ENCODE data around the gene NUMB. TPM values are rescaled to one million over a fixed set of nuclear protein-coding genes. Genes with fewer than 3 reads are reported as not detected.
A peak's percentile ranks its signal among the peaks of the same experiment; 100 is the strongest.

NUMB gene
- total RNA-seq, 1 experiment from 2014 or later: 41.1 TPM

GRCh38 chr14:73236157-73236556, 222.2 kb downstream of the NUMB start:
- Histone ChIP-seq H2AFZ (ENCODE audit: low read length) (no peak overlapping the region), H3K36me3 (ENCODE audit: insufficient read depth, low read length) (no peaks in the 10 kb centered on the region), H3K27me3 (ENCODE audit: low read length) (no peaks in the 10 kb centered on the region), H4K20me1 (ENCODE audit: insufficient read depth, low read depth, low read length) (no peaks in the 10 kb centered on the region), H3K27ac (ENCODE audit: low read length) (no peak overlapping the region), H3K79me2 (ENCODE audit: low read length) (no peaks in the 10 kb centered on the region), H3K9me2 (replicated peaks; ENCODE audit: insufficient read depth, low read length) (no peaks in the 10 kb centered on the region), H3K9me3 (ENCODE audit: low read length) (no peaks in the 10 kb centered on the region), H3K4me2 (ENCODE audit: low read depth, low read length, poor library complexity, severe bottlenecking) (peak overlapping the region; percentile 54), H3K4me3 (ENCODE audit: low read length) (peak overlapping the region; percentile 39; the same call in 1 of the 2 replicates), H3K9ac (ENCODE audit: low read length) (0 out of 2 replicates have a peak overlapping the region, but pooled peaks have one; percentile 3), H3K4me1 (ENCODE audit: low read length) (peaks cover 77% of the 10 kb centered on the region)
- DNase-seq: peak; percentile 67

GRCh38 chr14:73235531-73236155, 222.7 kb downstream of the NUMB start:
- Histone ChIP-seq H3K4me2 (ENCODE audit: low read depth, low read length, poor library complexity, severe bottlenecking) (peak overlapping the region; percentile 54), H3K4me1 (ENCODE audit: low read length) (peaks cover 72% of the 10 kb centered on the region), H3K9me2 (replicated peaks; ENCODE audit: insufficient read depth, low read length) (no peaks in the 10 kb centered on the region), H3K9me3 (ENCODE audit: low read length) (no peaks in the 10 kb centered on the region), H3K36me3 (ENCODE audit: insufficient read depth, low read length) (no peaks in the 10 kb centered on the region), H3K4me3 (ENCODE audit: low read length) (peak overlapping the region; percentile 39; the same call in 1 of the 2 replicates), H3K79me2 (ENCODE audit: low read length) (no peaks in the 10 kb centered on the region), H3K27me3 (ENCODE audit: low read length) (no peaks in the 10 kb centered on the region), H3K27ac (ENCODE audit: low read length) (no peak overlapping the region), H2AFZ (ENCODE audit: low read length) (no peak overlapping the region), H3K9ac (ENCODE audit: low read length) (peak overlapping the region; percentile 3; the same call in 1 of the 2 replicates), H4K20me1 (ENCODE audit: insufficient read depth, low read depth, low read length) (no peaks in the 10 kb centered on the region)
- peak; percentile 66 for DNase-seq

DNA sequence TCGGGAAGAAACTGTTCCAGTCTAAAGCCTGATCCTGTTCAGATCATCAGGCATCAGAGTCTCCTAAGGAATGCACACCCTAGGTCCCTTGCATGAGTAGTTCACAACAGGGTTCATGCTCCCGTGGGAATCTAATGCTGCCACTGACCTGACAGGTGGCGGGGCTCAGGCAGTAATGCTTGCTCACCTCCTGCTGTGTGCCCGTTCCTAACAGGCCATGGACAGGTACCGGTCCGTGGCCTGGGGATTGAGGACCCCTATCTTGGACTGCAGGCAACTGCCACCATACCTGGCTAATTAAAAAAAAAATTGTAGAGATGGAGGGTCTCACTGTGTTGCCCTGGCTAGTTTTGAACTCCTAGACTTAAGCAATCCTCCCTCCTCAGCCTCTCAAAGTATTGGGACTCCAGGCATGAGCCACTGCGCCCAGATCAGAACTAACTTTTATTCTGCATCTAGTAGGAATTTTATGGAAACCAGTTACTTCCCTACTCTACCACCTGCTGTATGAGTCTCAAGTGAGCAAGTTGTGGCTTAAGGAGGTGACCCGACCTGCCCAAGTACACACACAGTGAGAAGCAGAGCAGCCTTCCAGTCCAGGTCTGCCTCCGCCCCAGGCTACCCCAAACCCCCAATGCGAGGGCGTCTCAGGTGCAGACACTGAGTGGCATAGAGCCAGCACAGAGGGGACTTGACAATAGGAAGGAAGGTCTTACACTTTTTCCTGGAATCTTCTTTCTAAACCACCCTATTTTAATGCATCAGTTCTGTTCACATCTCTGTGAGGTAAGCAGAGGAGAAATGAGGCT, 223.6 kb downstream of the NUMB start:
- no peaks in the 10 kb centered on the region for H3K79me2 ChIP-seq (ENCODE audit: low read length)
- H3K9ac ChIP-seq (ENCODE audit: low read length): no peak overlapping the region
- H3K4me1 ChIP-seq (ENCODE audit: low read length): peaks cover 65% of the 10 kb centered on the region
- H4K20me1 ChIP-seq (ENCODE audit: insufficient read depth, low read depth, low read length): no peaks in the 10 kb centered on the region
- no peaks in the 10 kb centered on the region for H3K9me2 ChIP-seq (replicated peaks; ENCODE audit: insufficient read depth, low read length)
- H3K9me3 ChIP-seq (ENCODE audit: low read length): no peaks in the 10 kb centered on the region
- H3K4me2 ChIP-seq (ENCODE audit: low read depth, low read length, poor library complexity, severe bottlenecking): peak overlapping the region; percentile 54
- no peaks in the 10 kb centered on the region for H3K27me3 ChIP-seq (ENCODE audit: low read length)
- H3K4me3 ChIP-seq (ENCODE audit: low read length): no peak overlapping the region
- DNase-seq: no peak
- H2AFZ ChIP-seq (ENCODE audit: low read length): no peak overlapping the region
- H3K27ac ChIP-seq (ENCODE audit: low read length): no peak overlapping the region
- no peaks in the 10 kb centered on the region for H3K36me3 ChIP-seq (ENCODE audit: insufficient read depth, low read length)

GRCh38 chr14:73234029-73234428, 224.3 kb downstream of the NUMB start:
- Histone ChIP-seq H3K9me2 (replicated peaks; ENCODE audit: insufficient read depth, low read length) (no peaks in the 10 kb centered on the region), H3K27me3 (ENCODE audit: low read length) (no peaks in the 10 kb centered on the region), H3K9me3 (ENCODE audit: low read length) (no peaks in the 10 kb centered on the region), H3K4me1 (ENCODE audit: low read length) (peaks cover 57% of the 10 kb centered on the region), H3K4me2 (ENCODE audit: low read depth, low read length, poor library complexity, severe bottlenecking) (no peak overlapping the region), H3K79me2 (ENCODE audit: low read length) (no peaks in the 10 kb centered on the region), H2AFZ (ENCODE audit: low read length) (no peak overlapping the region), H3K36me3 (ENCODE audit: insufficient read depth, low read length) (no peaks in the 10 kb centered on the region), H4K20me1 (ENCODE audit: insufficient read depth, low read depth, low read length) (no peaks in the 10 kb centered on the region), H3K9ac (ENCODE audit: low read length) (no peak overlapping the region), H3K4me3 (ENCODE audit: low read length) (no peak overlapping the region), H3K27ac (ENCODE audit: low read length) (no peak overlapping the region)
- DNase-seq: no peak

- Histone ChIP-seq H3K9ac (ENCODE audit: low read length) (no peak overlapping the region), H3K4me3 (ENCODE audit: low read length) (no peak overlapping the region), H3K4me1 (ENCODE audit: low read length) (peaks cover 52% of the 10 kb centered on the region), H3K36me3 (ENCODE audit: insufficient read depth, low read length) (no peaks in the 10 kb centered on the region), H4K20me1 (ENCODE audit: insufficient read depth, low read depth, low read length) (no peaks in the 10 kb centered on the region), H3K9me3 (ENCODE audit: low read length) (no peaks in the 10 kb centered on the region), H3K79me2 (ENCODE audit: low read length) (no peaks in the 10 kb centered on the region), H3K4me2 (ENCODE audit: low read depth, low read length, poor library complexity, severe bottlenecking) (no peak overlapping the region), H2AFZ (ENCODE audit: low read length) (no peak overlapping the region), H3K27ac (ENCODE audit: low read length) (no peak overlapping the region), H3K27me3 (ENCODE audit: low read length) (no peaks in the 10 kb centered on the region), H3K9me2 (replicated peaks; ENCODE audit: insufficient read depth, low read length) (no peaks in the 10 kb centered on the region)
- DNase-seq: no peak
Observed at GRCh38 chr14:73233564-73233963, 224.8 kb downstream of the NUMB start.

DNA sequence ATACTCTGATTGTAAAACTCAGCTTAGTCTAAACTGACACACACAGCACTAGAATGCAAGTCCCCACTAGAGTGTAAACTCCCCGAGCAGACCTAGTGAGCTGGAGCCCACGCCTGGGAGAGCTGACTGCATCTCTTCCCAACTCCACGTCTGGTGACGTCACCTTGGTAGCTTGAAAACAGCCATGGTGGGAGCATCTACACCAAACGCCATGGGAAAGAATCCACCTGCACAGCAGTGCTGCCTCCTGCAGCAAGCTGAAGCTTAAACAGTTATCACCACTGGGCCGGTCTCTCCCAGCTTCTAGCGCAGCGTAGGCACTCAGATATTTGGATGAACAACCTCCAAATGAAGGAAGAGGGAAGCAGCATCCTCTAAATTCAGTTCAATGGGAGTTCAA, 225.4 kb downstream of the NUMB start:
- no peak overlapping the region for H2AFZ ChIP-seq (ENCODE audit: low read length)
- no peaks in the 10 kb centered on the region for H3K36me3 ChIP-seq (ENCODE audit: insufficient read depth, low read length)
- no peak overlapping the region for H3K4me3 ChIP-seq (ENCODE audit: low read length)
- H3K79me2 ChIP-seq (ENCODE audit: low read length): no peaks in the 10 kb centered on the region
- no peaks in the 10 kb centered on the region for H4K20me1 ChIP-seq (ENCODE audit: insufficient read depth, low read depth, low read length)
- DNase-seq: no peak
- H3K27ac ChIP-seq (ENCODE audit: low read length): no peak overlapping the region
- no peaks in the 10 kb centered on the region for H3K27me3 ChIP-seq (ENCODE audit: low read length)
- H3K4me2 ChIP-seq (ENCODE audit: low read depth, low read length, poor library complexity, severe bottlenecking): no peak overlapping the region
- H3K9me2 ChIP-seq (replicated peaks; ENCODE audit: insufficient read depth, low read length): no peaks in the 10 kb centered on the region
- no peak overlapping the region for H3K9ac ChIP-seq (ENCODE audit: low read length)
- H3K4me1 ChIP-seq (ENCODE audit: low read length): peaks cover 47% of the 10 kb centered on the region
- no peaks in the 10 kb centered on the region for H3K9me3 ChIP-seq (ENCODE audit: low read length)

- peak; percentile 87 for DNase-seq
- Histone ChIP-seq H3K4me2 (ENCODE audit: low read depth, low read length, poor library complexity, severe bottlenecking) (no peak overlapping the region), H3K79me2 (ENCODE audit: low read length) (no peaks in the 10 kb centered on the region), H3K4me1 (ENCODE audit: low read length) (peaks cover 39% of the 10 kb centered on the region), H2AFZ (ENCODE audit: low read length) (no peak overlapping the region), H4K20me1 (ENCODE audit: insufficient read depth, low read depth, low read length) (no peaks in the 10 kb centered on the region), H3K9ac (ENCODE audit: low read length) (no peak overlapping the region), H3K9me2 (replicated peaks; ENCODE audit: insufficient read depth, low read length) (no peaks in the 10 kb centered on the region), H3K36me3 (ENCODE audit: insufficient read depth, low read length) (no peaks in the 10 kb centered on the region), H3K27me3 (ENCODE audit: low read length) (no peaks in the 10 kb centered on the region), H3K4me3 (ENCODE audit: low read length) (no peak overlapping the region), H3K9me3 (ENCODE audit: low read length) (no peaks in the 10 kb centered on the region), H3K27ac (ENCODE audit: low read length) (no peak overlapping the region)
Observed at GRCh38 chr14:73231981-73232851, 226.1 kb downstream of the NUMB start.

DNA sequence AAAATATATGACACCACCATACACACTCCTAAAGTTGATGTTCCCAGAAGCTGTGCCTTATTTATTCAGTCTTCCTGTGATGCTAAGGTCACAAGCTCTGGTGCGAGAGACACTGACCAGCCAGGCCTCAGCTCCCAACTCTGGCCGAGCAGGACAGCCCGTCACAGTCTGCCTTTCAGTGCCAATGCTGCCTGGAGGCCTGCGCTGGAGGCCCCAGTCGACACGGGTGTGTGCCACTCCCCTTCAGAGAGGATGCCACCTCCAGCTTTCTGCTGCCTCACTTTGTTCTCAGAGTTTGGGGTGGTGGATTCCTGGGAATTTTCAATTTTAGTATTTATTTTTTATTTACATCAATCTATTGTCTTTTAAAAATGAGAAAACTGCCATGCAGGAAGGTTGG, 228.3 kb downstream of the NUMB start:
- no peaks in the 10 kb centered on the region for H3K36me3 ChIP-seq (ENCODE audit: insufficient read depth, low read length)
- no peak overlapping the region for H3K4me3 ChIP-seq (ENCODE audit: low read length)
- H2AFZ ChIP-seq (ENCODE audit: low read length): no peak overlapping the region
- H3K27ac ChIP-seq (ENCODE audit: low read length): no peak overlapping the region
- no peaks in the 10 kb centered on the region for H3K79me2 ChIP-seq (ENCODE audit: low read length)
- H3K9me3 ChIP-seq (ENCODE audit: low read length): no peaks in the 10 kb centered on the region
- H3K4me2 ChIP-seq (ENCODE audit: low read depth, low read length, poor library complexity, severe bottlenecking): no peak overlapping the region
- no peaks in the 10 kb centered on the region for H4K20me1 ChIP-seq (ENCODE audit: insufficient read depth, low read depth, low read length)
- DNase-seq: no peak
- no peaks in the 10 kb centered on the region for H3K9me2 ChIP-seq (replicated peaks; ENCODE audit: insufficient read depth, low read length)
- H3K27me3 ChIP-seq (ENCODE audit: low read length): no peaks in the 10 kb centered on the region
- H3K9ac ChIP-seq (ENCODE audit: low read length): no peak overlapping the region
- peaks cover 17% of the 10 kb centered on the region for H3K4me1 ChIP-seq (ENCODE audit: low read length)
